Hepatocyte (in vitro differentiated cells): Measurements from ENCODE around the gene HSPBP1.

Source experiments
- CTCF ChIP-seq: fragments of 200-600 bp; sonication (generic); IDR thresholded peaks from 2 replicates; pipeline ENCODE4 v1.5.1; 2016; ENCODE audit warnings: antibody characterized with exemption, mild to moderate bottlenecking; ENCODE audit not compliant: poor library complexity
- EZH2 ChIP-seq: fragments of 200-600 bp; sonication (generic); IDR thresholded peaks from 2 replicates; pipeline ENCODE4 v1.6.1; 2016; ENCODE audit warnings: antibody characterized with exemption, mild to moderate bottlenecking, borderline replicate concordance
- EZH2phosphoT487 ChIP-seq: fragments of 200-600 bp; sonication (generic); IDR thresholded peaks from one replicate; pipeline ENCODE4 v1.6.1; 2018; ENCODE audit warnings: antibody characterized with exemption, mild to moderate bottlenecking, low read depth, moderate library complexity; ENCODE audit not compliant: unreplicated experiment, severe bottlenecking

DNA sequence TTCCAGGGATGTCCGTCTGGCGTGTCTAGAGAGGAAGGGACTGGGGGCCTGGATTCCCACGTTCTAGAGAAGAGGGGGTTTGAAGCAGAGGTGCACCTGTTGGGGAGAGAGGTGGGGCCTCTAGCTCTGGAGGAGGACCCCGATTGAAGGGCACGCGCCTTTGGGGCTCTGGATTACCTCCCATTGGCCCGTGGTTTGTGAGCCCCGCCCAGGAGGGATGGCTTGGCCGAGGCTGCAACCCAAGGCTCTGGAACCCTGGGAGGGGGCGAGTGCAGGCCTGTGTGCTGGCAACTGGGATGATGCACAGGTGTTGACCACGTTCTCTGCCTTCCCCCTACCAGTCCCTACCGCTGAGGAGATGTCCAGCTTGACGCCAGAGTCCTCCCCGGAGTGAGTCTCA, 25.1 kb upstream of the HSPBP1 start:
- TF ChIP-seq EZH2phosphoT487, result no peak
- no peak for TF ChIP-seq CTCF
- TF ChIP-seq EZH2, result no peak
